Chondrocyte (in vitro differentiated cells): ENCODE results near the gene MRC1. TPM values are rescaled to one million over a fixed set of nuclear protein-coding genes. Genes with fewer than 3 reads are reported as not detected.

Source experiments
- DNase-seq: peaks from one replicate; pipeline ENCODE4 v3.0.0; 2021; ENCODE audit warnings: mixed read lengths, low spot score
- H3K27ac Mint-ChIP-seq: one replicate; pipeline ENCODE4 v1.8.0; 2021; ENCODE audit warnings: mild to moderate bottlenecking, moderate library complexity, mixed read lengths; ENCODE audit not compliant: unreplicated experiment
- H3K27me3 Mint-ChIP-seq: 2 replicates; pipeline ENCODE4 v1.8.0; 2021; ENCODE audit warnings: low read depth, mixed read lengths
- H3K36me3 Mint-ChIP-seq: 2 replicates; pipeline ENCODE4 v1.8.0; 2021; ENCODE audit warnings: low read depth, mixed read lengths
- H3K4me1 Mint-ChIP-seq: 2 replicates; pipeline ENCODE4 v1.8.0; 2021; ENCODE audit warnings: low read depth, mild to moderate bottlenecking, mixed read lengths
- H3K4me3 Mint-ChIP-seq: one replicate; pipeline ENCODE4 v1.8.0; 2021; ENCODE audit warnings: mild to moderate bottlenecking, moderate library complexity, mixed read lengths; ENCODE audit not compliant: unreplicated experiment
- H3K9me3 Mint-ChIP-seq: 2 replicates; pipeline ENCODE4 v1.8.0; 2021; ENCODE audit warnings: low read depth, mixed read lengths
- CTCF ChIP-seq: fragments of 200-600 bp; sonication (generic); IDR thresholded peaks from 2 replicates; pipeline ENCODE4 v1.5.0; 2021; ENCODE audit warnings: antibody characterized with exemption, mild to moderate bottlenecking, moderate library complexity
- total RNA-seq: library from RNA; stranded (reverse); gene quantifications from 3 replicates; pipeline ENCODE4 v1.2.1, GENCODE V29; 2021

Gene MRC1
- total RNA-seq, 1 donor from 2014 or later: not detected

GRCh38 chr10:17768957-17769356, 40.2 kb upstream of the MRC1 start:
- DNase-seq: no peak
- no peak overlapping the region for H3K4me3 Mint-ChIP-seq
- no peak for TF ChIP-seq CTCF
- H3K36me3 Mint-ChIP-seq: peaks cover 3% of the 10 kb centered on the region
- H3K27ac Mint-ChIP-seq: no peak overlapping the region
- no peaks in the 10 kb centered on the region for H3K4me1 Mint-ChIP-seq
- H3K27me3 Mint-ChIP-seq: no peaks in the 10 kb centered on the region
- H3K9me3 Mint-ChIP-seq: peaks cover 11% of the 10 kb centered on the region

- Mint-ChIP-seq H3K36me3 (peaks cover 2% of the 10 kb centered on the region), H3K9me3 (peaks cover 7% of the 10 kb centered on the region), H3K27ac (no peak overlapping the region), H3K4me3 (no peak overlapping the region), H3K27me3 (no peaks in the 10 kb centered on the region), H3K4me1 (no peaks in the 10 kb centered on the region)
- DNase-seq: no peak
- no peak for TF ChIP-seq CTCF
Observed at GRCh38 chr10:17771017-17771416, 38.1 kb upstream of the MRC1 start.

GRCh38 chr10:17779784-17780183, 29.4 kb upstream of the MRC1 start:
- Mint-ChIP-seq H3K36me3 (no peaks in the 10 kb centered on the region), H3K4me1 (peaks cover 21% of the 10 kb centered on the region), H3K4me3 (no peak overlapping the region), H3K27me3 (no peaks in the 10 kb centered on the region), H3K9me3 (no peaks in the 10 kb centered on the region), H3K27ac (no peak overlapping the region)
- no peak for TF ChIP-seq CTCF
- no peak for DNase-seq

GRCh38 chr10:17780727-17781126, 28.4 kb upstream of the MRC1 start:
- peaks cover 31% of the 10 kb centered on the region for H3K4me1 Mint-ChIP-seq
- H3K36me3 Mint-ChIP-seq: no peaks in the 10 kb centered on the region
- H3K27me3 Mint-ChIP-seq: no peaks in the 10 kb centered on the region
- no peak for DNase-seq
- H3K27ac Mint-ChIP-seq: no peak overlapping the region
- H3K9me3 Mint-ChIP-seq: no peaks in the 10 kb centered on the region
- H3K4me3 Mint-ChIP-seq: no peak overlapping the region
- TF ChIP-seq CTCF: no peak

- Mint-ChIP-seq H3K4me1 (peaks cover 33% of the 10 kb centered on the region), H3K4me3 (no peak overlapping the region), H3K27ac (no peak overlapping the region), H3K36me3 (no peaks in the 10 kb centered on the region), H3K27me3 (no peaks in the 10 kb centered on the region), H3K9me3 (no peaks in the 10 kb centered on the region)
- DNase-seq: no peak
- TF ChIP-seq CTCF: no peak
Observed at GRCh38 chr10:17781856-17782255, 27.3 kb upstream of the MRC1 start.
